Raji (cell line): ENCODE results near the gene GABPB2.

Experiments used
- POLR2A ChIP-seq: IDR thresholded peaks from 2 replicates; pipeline ENCODE4 v1.6.1; 2011; ENCODE audit warnings: low read depth, low read length, control low read depth; ENCODE audit not compliant: insufficient read depth

Gene GABPB2

DNA sequence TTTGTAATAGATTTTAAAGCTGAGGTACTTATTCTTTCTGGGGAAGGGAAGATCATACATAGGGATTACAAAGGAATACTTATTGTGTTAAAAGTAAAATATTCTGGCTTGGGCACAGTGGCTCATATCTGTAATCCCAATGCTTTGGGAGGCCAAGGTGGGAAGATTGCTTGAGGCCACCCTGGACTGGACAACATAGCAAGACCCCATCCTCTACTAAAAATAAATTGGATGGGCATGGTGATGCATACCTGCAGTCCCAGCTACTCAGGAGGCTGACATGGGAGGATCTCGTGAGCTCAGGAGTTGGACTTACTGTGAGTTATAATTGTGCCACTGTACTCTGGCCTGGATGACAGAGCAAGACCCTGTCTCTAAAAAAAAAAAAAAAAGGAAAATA, 27.6 kb downstream of the GABPB2 start:
- TF ChIP-seq POLR2A, result no peak

DNA sequence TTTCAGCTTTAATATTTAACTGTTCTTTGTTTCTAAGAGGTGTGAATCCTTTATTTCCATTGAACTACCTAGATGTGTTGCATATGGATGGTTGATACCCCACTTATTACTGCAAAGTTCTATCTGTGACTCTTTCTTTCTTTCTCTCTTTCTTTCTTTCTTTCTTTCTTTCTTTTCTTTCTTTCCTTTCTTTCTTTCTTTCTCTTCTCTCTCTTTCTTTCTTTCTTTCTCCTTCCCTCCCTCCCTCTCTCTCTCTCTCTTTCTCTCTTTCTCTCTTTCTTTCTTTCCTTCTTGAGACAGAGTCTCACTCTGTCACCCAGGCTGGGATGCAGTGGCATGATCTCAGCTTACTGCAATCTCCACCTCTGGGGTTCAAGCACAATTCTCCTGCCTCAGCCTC, 34.1 kb downstream of the GABPB2 start:
- no peak for TF ChIP-seq POLR2A

DNA sequence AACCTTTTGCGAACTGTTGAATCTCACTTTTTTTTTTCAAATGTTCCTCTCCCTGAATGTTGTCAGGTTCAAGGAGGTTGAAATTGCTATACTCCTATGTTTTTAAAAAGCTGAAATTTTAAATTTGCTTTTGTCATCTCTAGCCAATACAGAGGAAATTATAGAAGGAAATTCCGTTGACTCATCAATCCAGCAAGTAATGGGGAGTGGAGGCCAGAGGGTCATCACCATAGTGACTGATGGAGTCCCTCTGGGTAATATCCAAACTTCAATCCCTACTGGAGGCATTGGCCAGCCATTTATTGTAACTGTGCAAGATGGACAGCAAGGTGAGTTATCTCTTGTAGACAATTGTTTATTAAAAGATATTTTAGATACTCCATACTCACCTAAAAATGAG, 36.3 kb downstream of the GABPB2 start:
- no peak for TF ChIP-seq POLR2A

DNA sequence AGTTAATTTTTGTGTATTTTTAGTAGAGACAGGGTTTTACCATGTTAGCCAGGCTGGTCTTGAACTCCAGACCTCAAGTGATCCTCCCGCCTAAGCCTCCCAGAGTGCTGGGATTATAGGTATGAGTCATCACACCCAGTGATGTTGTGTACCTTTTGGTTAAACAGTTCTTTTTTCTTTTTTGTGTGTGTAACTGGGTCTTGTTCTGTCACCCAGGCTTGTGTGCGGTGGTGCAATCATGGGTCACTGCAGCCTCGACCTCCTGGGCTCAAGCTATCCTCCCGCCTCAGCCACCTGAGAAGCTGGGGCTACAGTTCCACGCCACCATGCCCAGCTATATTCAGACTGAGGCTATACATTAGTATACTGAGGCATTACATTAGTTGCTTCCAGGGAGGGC, 37.8 kb downstream of the GABPB2 start:
- TF ChIP-seq POLR2A, result no peak

DNA sequence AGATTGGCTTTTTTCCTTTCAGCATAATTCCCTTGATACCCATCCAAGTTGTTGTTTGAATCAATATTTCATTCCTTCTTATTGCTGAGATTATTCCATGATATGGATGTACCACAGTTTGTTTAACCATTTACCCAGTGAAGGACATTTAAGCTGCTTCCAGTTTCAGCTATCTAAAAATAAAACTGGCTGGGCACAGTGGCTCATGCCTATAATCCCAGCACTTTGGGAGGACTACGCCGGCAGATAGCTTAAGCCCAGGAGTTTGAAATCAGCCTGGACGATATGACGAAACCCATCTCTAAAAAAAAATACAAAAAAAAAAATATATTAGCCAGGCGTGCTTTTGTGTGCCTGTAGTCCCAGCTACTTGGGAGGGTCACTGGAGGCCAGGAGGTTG, 43.3 kb downstream of the GABPB2 start:
- TF ChIP-seq POLR2A, result no peak

DNA sequence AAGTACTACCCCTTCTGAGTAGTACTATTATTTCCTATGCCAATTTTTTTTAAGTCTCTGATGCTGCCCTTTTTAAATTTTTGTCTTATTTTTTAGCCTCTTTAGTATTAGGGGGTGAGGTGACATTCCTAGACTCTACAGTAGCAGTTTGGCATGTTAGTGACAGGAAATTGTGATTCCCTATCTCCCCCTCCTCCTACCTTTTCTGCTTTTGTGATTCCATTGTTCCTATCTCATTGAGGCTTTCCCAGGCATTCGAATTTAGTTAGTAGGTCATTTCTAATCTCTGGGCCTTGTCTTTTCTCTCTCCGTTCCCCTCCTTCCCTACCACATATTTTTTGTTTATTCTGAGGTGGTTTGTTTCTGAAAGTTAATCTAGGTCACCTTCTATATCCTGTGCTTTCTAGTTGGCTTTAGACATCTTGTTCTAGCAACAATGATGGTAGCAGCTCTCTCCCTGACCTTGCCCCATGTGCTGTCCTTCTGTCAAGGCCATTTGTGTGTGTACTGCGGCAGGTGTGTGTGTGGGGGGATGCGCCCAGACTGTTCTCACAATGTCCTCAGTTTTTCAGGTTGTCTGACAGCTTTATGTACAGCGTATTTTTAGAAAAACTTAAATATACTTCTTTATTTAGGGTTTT, 54.3 kb downstream of the GABPB2 start:
- no peak for TF ChIP-seq POLR2A

DNA sequence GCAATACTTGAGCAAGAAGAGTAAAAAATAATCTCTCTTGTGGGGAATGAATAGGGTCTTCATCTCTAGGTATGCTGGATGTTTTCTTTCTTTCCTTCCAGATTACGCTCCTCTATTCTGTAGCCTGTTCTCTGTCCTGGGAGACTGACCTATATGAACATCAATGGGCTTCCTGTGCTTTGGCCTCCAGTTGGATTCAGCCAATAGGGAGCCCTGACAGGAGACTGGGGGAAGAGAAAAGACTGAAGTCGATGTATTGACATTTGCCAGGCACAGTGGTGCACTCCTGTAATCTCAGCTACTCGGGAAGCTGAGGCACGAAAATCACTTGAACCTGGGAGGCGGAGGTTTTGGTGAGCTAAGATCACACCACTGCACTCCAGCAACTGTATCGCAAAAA, 58.2 kb downstream of the GABPB2 start:
- no peak for TF ChIP-seq POLR2A

DNA sequence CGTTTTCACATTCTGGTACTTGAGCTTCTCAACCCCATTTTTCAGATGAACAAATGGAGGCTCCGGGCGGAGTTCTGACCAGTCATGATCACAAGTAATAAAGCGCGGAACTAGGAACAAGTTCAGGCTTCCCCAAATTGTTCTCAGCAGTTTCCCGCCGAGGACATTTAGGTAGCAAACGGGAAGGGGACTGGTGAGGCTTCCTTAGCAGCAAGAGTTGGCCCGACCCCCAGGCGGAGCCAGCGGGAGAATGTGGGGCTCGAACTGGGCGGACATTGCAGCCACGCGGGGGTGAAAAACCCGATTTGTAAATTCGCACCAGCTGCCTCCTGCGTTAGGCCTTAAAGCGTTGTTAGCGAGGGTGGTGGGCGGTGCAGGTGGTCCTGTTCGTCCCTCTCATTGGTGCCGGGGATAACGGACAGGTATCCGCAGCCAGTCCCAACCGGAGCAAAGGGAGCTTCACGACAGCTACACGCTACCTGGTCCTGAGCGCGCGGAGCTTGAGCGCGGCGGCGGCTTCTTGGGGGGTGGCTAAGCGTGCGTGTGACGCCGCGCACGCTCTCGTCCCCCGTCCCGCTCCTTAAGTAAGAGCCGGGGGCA, 60.5 kb downstream of the GABPB2 start:
- no peak for TF ChIP-seq POLR2A

DNA sequence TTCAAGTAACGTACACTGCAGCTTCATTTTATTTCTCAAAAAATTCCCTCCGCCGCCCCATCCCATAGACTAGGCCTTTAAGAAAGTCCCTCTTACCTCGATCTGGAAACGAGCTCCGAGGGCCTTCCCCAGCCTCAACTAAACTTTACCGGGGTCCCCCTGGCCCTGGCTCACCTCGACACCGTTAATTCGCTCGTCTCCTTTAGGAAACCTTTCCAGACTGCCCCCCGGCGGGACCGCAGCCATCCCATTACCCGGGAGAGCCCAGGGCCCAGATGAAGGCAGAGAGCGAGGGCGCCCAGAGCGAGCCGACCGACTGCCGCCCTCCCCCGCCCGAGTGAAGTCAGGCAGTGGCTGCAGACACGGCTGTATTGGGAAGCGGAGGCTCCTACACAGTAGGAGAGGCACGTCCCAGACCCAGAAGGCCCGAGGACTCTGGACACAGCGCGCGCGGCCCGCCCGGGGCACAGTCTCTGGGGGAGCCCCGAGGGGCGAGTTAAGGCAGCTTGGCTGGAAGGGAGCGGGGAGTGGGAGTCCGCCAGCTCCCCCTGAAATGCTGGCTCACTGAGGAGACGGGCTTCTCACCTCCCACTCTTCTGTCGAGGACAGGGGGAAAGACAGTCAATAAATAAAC, 61.3 kb downstream of the GABPB2 start:
- TF ChIP-seq POLR2A, result no peak

DNA sequence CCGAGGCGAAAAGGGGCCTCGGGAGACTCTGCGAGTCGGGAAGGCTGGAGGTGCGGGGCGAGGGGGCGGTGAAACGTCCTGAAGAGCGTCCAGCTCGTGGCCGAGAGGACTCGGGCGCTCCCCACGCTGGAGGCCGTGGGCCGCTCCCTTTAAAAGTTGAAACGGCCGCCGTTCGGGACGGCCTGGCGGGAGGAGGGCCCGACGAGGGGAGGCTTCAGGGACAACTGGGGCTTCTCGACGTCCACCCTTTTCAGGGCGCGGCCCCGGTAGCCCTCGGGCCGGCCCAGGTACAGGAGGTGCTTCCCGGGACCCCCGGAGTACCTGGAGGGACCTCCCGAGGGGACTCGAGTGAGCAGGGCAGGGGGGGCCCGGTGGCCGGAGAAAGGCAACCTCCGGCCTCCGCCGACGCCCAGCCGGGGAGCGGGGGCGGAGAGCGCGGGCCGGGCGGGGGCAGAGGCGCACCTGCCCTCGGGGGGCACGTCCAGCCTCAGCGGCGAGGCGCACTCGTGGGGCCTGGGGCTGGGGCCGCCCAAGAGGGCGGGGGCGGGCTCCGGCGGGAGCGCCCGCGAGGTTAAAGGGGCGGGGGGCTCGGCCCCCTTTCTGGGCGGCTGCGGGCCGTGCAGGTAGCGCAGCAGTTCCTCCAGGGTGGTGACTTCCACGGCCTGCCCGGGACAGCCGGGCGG, 61.9 kb downstream of the GABPB2 start:
- TF ChIP-seq POLR2A, result no peak

DNA sequence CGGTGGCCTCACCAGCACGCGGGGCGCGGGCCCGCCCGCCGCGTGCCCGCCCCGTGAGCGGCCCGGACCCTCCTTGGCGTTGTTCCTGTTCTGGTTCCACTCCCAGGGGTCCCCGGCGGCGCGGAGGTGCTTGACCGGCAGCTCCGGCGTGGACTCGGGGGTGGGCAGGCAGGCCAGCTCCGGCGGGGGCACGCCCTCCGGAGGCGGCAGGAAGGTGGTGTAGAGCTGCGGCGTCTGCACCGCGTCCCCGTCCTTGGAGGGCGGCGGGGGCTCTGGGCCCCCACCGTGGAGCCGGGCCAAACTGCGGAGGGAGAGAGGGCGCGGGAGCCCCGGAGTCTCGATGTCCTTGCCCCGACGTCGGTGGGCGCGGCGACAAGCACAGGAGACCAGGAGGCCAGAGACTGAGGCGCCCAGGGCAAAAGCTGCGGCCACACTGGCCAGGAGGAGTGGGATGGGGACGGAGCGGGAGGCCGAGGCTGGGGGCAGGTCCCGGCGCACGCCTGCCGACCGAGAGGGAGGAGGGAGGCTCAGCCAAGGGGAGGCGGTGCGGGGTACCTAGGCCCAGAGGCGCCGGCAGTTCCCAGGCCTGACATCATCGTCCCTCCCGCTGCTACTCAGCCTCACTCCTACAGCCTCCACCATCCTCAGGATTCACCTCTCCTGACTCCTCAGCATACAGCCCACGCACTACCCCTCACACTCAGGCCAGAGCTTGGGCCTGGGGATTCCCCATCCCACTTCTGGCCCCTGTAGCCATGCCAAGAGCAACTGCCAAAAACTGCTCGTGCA, 62.7 kb downstream of the GABPB2 start:
- TF ChIP-seq POLR2A, result no peak

DNA sequence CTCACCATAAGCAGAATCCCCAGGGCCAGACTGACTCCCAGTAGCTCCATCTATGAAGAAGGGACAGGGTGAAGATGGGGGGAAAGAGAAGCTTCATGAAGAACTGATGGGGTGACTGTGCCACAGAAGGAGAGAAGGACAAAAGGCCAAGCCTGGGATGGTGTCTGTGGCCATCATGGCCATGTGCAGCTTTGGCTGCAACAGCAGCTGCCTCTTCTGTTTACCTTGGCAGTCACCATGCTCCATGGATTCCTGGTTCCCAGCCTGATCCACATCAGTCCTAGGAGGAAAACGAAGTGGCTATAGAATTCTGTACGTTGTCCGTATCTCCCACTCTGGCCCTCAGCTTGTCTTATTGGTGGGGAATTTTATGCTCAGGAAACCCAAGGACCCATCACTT, 63.8 kb downstream of the GABPB2 start:
- no peak for TF ChIP-seq POLR2A

DNA sequence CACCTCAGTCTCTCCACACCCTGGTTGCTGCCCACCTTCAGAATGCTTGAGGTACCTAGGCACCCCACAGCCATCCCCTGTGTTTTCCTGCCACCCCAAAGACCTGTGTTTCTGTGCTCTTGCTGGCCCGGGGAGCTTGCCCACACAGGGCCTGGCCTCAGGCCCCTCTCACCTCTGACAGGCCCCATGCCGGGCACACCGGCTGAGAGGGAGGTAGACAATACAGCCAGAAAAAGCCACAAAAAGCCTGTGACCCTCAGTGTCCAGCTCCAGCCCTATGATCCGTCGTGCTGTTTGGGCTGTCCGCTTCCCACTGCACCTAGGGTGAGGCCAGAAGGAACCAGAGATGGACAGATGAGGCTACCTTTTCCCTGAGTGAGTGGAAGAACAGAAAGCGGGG, 64.4 kb downstream of the GABPB2 start:
- TF ChIP-seq POLR2A, result no peak

DNA sequence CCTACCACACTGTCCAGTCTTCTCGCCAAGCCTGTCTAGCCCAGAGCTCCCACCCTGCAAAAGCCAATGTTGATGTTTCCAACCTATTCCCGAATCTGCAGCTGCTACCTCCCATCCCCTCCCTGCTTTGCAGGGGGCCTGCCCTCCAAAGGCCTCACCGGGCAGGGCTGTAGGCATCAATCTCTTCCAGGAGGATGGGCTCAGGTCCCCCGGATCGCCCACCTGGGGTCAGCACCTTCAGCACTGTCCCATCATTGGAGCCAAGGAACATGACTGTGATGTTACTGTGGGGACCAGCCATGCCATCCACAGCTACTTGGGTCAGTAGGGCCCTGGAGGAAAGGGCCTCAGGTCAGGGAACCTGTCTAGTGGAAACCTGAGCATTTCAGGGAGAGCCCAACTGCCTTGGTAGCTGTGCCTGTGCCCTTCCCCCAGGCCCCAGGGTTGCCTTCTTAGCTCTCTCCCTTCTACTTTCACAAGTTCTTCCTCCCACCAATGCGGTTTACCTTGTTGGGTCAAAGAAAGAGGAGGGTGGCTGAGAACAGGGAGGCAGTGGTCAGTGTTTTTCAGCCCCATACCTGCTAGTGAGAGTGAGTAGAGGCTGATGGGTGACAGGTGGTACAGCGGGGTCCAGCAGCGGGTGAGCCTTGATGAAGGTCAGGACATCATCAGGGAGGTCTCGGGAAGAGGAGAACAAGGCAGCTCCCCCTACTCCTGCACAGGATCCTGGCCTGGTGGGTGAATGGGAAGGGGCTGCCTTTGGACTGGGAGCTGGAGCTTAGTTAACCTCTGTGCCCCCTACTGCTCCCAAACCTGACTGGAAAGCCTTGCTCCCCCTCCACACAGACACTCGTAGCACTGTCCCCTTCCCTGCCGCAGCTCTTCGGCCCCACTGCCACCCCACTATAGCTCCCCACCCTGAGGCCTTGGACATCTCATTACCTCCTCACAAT, 65.1 kb downstream of the GABPB2 start:
- no peak for TF ChIP-seq POLR2A
